GM21447 (cell line): ENCODE results near the gene RASSF7.

Source experiments
- ATAC-seq: cut with Tn5 transposase; IDR thresholded peaks from one replicate; pipeline ENCODE4 v1.9.1; 2021; ENCODE audit not compliant: unreplicated experiment

The RASSF7 gene

GRCh38 chr11:607971-608659 is 47.3 kb downstream of the RASSF7 start:
- no peak for ATAC-seq

- no peak for ATAC-seq
Measured at GRCh38 chr11:608791-609251, 48.1 kb downstream of the RASSF7 start.

- no peak for ATAC-seq
Measured at GRCh38 chr11:609341-609811, 48.6 kb downstream of the RASSF7 start.

- no peak for ATAC-seq
Measured at GRCh38 chr11:610146-610801, 49.5 kb downstream of the RASSF7 start.

GRCh38 chr11:611001-611996 is 50.5 kb downstream of the RASSF7 start:
- no peak for ATAC-seq

GRCh38 chr11:612201-612960 is 51.6 kb downstream of the RASSF7 start:
- no peak for ATAC-seq

GRCh38 chr11:612961-613300 is 52.2 kb downstream of the RASSF7 start:
- no peak for ATAC-seq

GRCh38 chr11:613369-613968 is 52.7 kb downstream of the RASSF7 start:
- ATAC-seq = no peak
